ENCODE results near the gene THOC1. TPM values are rescaled to one million over a fixed set of nuclear protein-coding genes. Genes with fewer than 3 reads are reported as not detected.

Gene THOC1
- total RNA-seq, 2 experiments from 2014 or later, result 66.0 to 69.5 TPM

DNA sequence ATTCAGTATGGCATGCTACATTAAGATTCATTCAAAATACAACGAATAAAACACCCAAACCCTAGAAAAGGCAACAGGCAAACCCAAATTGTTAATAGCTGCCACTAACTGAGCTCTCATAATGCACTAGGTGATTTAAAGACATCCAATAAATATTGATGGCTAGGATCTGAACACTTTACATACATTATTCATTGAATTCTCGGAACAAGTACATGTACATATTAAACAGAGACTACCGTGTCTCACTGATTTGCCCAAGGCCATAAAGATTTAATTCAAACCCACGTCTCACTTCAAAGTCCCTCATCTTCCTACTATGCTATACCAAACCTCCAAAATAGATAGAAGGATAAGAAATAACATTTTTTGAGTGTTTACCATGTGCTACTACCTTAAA is 42.1 kb downstream of the THOC1 start:
- ChIA-PET CTCF (no interaction called here), POLR2A (interaction anchor here (0.7 kb wide), 1 partner anchor 42 kb away, joined by 4 read pairs; no protein-coding TSS in a partner anchor)
- no peak for ATAC-seq
- no peak for TF ChIP-seq CTCF (IDR thresholded peaks at IDR 0.05)
- Mint-ChIP-seq H3K27ac (no peak overlapping the region), H3K4me1 (ENCODE audit: low read depth) (no peaks in the 10 kb centered on the region), H3K27me3 (no peaks in the 10 kb centered on the region), H3K36me3 (ENCODE audit: low read depth) (peaks cover 49% of the 10 kb centered on the region), H3K9me3 (no peaks in the 10 kb centered on the region), H3K4me3 (no peak overlapping the region)
- no peak for DNase-seq
- intact Hi-C loops (cut with micrococcal nuclease), result no loop called here

- Mint-ChIP-seq H3K27ac (peak overlapping the region; percentile 11), H3K4me1 (ENCODE audit: low read depth) (no peaks in the 10 kb centered on the region), H3K27me3 (no peaks in the 10 kb centered on the region), H3K9me3 (no peaks in the 10 kb centered on the region), H3K4me3 (no peak overlapping the region), H3K36me3 (ENCODE audit: low read depth) (peaks cover 45% of the 10 kb centered on the region)
- no peak for TF ChIP-seq CTCF (IDR thresholded peaks at IDR 0.05)
- intact Hi-C loops (cut with micrococcal nuclease), result loop anchor here (2.0 kb wide), 1 partner anchor 62 kb away; the partner anchor contains the start of gene USP14
- POLR2A ChIA-PET, result no interaction called here
- CTCF ChIA-PET, result interaction anchor here (0.8 kb wide), 1 partner anchor 9 kb away, joined by 3 read pairs; no protein-coding TSS in a partner anchor
- DNase-seq (no peak), ATAC-seq (no peak)
These were observed 47.1 kb downstream of the THOC1 start for GRCh38 chr18:220708-221107.

DNA sequence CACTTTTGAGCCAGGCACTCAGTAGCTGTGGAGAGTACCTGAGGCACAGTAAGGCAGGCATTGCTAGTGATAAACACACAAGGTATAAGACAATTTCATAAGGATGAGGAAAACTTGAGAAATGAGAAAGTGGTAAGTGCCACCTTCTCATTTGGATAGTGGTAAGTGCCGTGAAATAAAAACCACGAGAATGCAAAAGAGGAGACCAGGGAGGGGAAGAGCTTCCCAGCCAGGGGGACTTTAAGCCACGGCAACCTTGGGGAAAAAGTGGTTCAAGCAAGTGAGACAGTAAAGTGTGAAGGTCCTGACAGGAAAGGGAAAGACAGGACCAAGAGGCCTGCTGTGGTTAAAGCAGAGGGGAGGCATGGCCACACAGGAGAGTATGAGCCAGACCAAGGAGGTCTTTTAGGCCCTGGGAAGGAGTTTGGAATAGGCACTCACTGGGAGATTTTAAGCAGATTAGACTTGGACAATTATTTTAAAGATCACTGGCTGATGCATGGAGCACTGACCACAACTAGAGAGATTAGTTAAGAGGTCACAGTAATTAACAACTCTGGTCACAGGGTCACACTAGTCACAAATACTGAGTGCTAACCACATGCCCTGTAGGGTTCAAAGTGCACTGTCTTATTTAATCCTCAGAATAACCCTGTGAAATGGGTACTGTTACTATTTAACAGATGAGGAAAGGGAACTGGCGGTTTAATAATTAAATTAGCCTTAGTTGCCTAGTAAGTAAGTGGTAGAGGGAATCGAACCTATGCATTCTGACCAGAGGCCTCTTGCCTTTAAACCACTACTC is 50.1 kb downstream of the THOC1 start:
- Mint-ChIP-seq H3K36me3 (ENCODE audit: low read depth) (peaks cover 45% of the 10 kb centered on the region), H3K27me3 (no peaks in the 10 kb centered on the region), H3K9me3 (no peaks in the 10 kb centered on the region), H3K4me1 (ENCODE audit: low read depth) (no peaks in the 10 kb centered on the region), H3K27ac (peak overlapping the region; percentile 76), H3K4me3 (no peak overlapping the region)
- intact Hi-C loops (cut with micrococcal nuclease), result no loop called here
- no peak for DNase-seq
- CTCF ChIA-PET, result no interaction called here
- POLR2A ChIA-PET, result no interaction called here
- TF ChIP-seq CTCF (IDR thresholded peaks at IDR 0.05), result no peak
- ATAC-seq, result no peak

- POLR2A ChIA-PET, result interaction anchor here (0.6 to 1.0 kb wide), 2 partner anchors 10 to 11 kb away, joined by 3 read pairs; no protein-coding TSS in a partner anchor
- H3K9me3 Mint-ChIP-seq, result no peaks in the 10 kb centered on the region
- peaks cover 45% of the 10 kb centered on the region for H3K36me3 Mint-ChIP-seq (ENCODE audit: low read depth)
- CTCF ChIA-PET, result interaction anchor here (1.4 kb wide), 1 partner anchor 12 kb away, joined by 4 read pairs; no protein-coding TSS in a partner anchor
- H3K4me1 Mint-ChIP-seq (ENCODE audit: low read depth), result no peaks in the 10 kb centered on the region
- H3K27me3 Mint-ChIP-seq, result no peaks in the 10 kb centered on the region
- ATAC-seq, result no peak
- H3K4me3 Mint-ChIP-seq, result no peak overlapping the region
- no peak overlapping the region for H3K27ac Mint-ChIP-seq
- intact Hi-C loops (cut with micrococcal nuclease), result no loop called here
- TF ChIP-seq CTCF (IDR thresholded peaks at IDR 0.05), result no peak
- no peak for DNase-seq
These were observed 52.3 kb downstream of the THOC1 start for GRCh38 chr18:215448-216010.

GRCh38 chr18:213966-214365 is 53.9 kb downstream of the THOC1 start:
- DNase-seq (no peak), ATAC-seq (no peak)
- no peak for TF ChIP-seq CTCF (IDR thresholded peaks at IDR 0.05)
- H3K4me3 Mint-ChIP-seq, result no peak overlapping the region
- H3K9me3 Mint-ChIP-seq, result no peaks in the 10 kb centered on the region
- H3K4me1 Mint-ChIP-seq (ENCODE audit: low read depth), result no peaks in the 10 kb centered on the region
- ChIA-PET CTCF (interaction anchor here (1.0 to 1.4 kb wide), 3 partner anchors 10 to 48 kb away, joined by 3 to 5 read pairs (median 4); no protein-coding TSS in a partner anchor), POLR2A (no interaction called here)
- intact Hi-C loops (cut with micrococcal nuclease), result no loop called here
- no peak overlapping the region for H3K27ac Mint-ChIP-seq
- peaks cover 46% of the 10 kb centered on the region for H3K36me3 Mint-ChIP-seq (ENCODE audit: low read depth)
- no peaks in the 10 kb centered on the region for H3K27me3 Mint-ChIP-seq
